ENCODE data around the gene GPC6.

GPC6 gene

GRCh38 chr13:93325303-93326233 lies 99.0 kb downstream of the GPC6 start:
- DNase-seq: no peak

DNA sequence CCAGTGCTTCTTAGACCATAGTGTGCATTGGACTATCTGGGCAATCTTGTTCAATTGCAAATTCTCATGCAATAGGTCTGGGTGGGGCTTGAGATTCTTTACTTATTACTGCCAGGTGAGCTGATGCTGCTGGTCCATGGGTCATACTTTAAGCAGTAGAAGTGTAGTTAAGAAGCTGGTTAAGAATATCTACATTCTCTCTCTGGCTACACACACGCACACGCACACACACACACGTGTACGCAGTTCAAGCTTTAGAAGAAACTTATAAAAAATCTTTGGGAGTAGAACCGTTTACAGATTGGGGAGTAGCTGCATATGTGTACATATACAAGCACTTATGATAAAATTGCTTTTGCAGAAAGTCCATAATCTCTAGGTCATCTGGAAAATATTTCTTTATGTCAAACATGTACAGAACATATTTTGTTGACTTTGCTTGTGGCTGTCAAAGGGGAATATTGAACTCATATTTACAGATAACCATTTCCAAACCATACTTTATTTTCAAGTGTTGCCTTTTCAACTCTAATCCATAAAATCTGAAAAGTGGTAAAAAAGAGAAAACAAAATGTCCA lies 99.7 kb downstream of the GPC6 start:
- no peak for DNase-seq

DNA sequence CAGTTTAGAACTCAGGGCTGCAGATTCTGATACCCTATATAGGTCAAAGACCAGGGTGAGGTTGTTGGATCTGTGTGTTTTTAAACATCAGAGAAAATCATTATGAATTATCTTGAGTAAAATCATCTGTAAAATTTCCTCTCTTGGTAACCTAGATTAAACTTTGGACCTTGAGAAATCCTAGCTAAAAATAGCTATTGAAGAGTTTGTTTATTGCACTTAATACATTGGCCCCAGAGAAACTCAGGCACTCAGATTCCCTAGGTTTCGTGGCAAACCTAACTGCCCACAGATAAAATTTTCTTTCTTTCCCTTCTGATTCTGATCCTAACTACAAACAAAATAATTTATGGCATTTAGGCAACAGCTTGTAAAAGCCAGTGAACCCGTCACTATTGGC lies 102.3 kb downstream of the GPC6 start:
- no peak for DNase-seq

- DNase-seq: no peak
Observed at GRCh38 chr13:93336728-93337127, 110.1 kb downstream of the GPC6 start.

- no peak for DNase-seq
Observed at GRCh38 chr13:93338030-93338429, 111.4 kb downstream of the GPC6 start.

- no peak for DNase-seq
Observed at GRCh38 chr13:93338906-93339305, 112.3 kb downstream of the GPC6 start.

- no peak for DNase-seq
Observed at GRCh38 chr13:93339550-93339949, 112.9 kb downstream of the GPC6 start.

- DNase-seq: no peak
Observed at GRCh38 chr13:93341517-93341916, 114.9 kb downstream of the GPC6 start.

DNA sequence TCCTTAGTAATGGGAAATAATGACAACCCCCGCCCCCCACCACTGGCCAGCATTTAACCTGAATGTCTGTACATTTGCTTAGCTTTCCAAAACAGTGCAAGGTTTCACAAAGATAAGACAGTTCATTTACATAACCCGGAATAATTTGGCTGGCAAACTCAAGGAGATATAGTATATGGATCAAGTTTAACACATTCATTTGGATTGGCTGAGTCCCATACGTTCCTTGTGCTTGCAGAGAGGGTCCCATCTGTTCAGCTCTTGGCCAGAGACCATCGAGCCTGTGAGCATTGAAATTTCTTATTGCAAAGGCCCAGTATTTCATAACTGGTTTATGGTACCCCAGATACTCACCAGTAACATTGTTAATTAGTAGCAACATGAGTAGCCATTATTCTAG lies 116.5 kb downstream of the GPC6 start:
- no peak for DNase-seq

DNA sequence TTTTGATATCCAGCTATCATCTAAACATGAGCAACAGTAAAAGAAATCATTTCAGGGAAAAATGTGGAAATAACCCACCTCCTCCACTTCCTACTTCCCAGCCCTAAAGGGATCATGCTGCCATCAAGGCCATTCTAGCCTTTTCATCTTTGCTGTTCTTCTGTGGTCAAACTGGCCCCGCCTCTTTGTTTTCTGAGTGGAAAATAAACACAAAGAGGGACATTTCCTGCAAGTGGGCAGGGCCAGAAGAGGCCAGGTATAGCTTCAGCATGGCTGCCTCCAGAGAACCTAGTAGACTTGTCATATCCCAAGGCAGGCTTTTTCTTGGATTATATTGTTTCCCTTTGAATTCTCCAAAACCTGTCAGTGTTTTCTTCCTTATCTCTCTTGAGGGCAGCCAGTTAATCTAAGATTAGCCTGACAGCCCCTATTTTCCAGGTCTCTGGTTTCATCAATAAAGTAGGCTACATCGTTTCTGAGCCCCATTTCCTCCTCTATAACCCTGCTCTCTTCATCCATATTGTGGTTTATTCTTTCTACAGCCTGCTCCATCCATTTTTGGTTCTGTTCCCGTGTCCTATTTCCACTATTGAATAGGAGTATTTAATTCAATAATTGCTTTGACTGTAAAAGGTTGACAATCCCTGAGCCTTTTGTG lies 117.6 kb downstream of the GPC6 start:
- DNase-seq: no peak

- no peak for DNase-seq
Observed at GRCh38 chr13:93345024-93345423, 118.4 kb downstream of the GPC6 start.

DNA sequence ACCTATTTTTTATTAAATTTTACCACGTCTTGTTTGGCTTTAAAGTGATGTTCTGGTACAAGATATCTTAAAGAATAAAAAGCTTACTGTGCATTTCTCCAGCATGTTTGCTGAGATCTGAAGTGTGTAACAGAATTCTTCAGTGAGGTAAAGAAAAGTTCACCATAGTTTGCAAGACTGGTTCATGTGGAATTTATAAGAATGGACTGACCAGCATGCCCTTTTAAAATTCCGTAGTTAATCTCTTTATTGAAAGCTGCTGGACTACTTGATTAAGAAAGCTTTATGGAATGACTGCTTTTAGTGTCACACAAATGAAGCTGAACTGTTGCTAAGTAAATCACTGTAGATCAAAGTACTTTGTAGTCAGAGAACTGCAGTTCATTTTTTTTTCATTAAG lies 119.2 kb downstream of the GPC6 start:
- no peak for DNase-seq

DNA sequence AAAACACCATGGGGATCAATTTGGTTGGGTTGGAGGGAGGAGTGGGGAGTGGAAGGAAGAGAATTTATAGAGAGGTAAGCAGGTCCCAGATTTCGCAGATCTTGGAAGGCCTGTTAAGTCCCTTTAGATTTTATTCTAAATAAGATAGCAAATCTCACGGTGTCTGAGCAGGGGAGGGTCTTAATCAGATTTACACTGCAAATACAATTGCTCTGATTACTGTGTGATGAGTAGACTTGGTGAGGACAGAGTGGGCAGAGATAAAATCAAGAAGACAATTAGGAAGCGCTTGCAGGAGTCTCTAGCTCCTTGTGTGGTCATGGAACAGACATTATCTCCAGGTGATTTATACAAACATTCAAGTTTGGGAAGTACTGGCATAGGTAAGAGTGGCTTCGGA lies 126.0 kb downstream of the GPC6 start:
- no peak for DNase-seq

DNA sequence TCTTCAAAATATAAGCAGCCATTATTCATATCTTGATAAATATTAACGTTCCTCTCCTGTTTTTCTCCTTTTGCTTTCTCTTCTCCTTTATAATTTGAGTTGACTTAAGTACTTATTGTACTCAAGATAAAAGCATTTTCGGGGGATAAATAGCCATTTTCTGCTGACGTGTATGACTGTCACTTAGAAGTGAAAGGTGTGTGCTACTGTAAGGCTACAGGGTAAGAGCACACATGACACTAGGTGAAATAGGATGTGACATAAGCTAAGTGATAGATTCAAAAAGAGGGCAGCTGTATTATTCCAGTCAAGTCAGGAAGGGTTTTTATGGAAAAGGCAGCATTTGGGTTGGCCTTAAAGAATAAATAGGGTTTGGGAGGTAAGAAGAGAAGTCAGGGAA lies 128.5 kb downstream of the GPC6 start:
- DNase-seq: no peak

DNA sequence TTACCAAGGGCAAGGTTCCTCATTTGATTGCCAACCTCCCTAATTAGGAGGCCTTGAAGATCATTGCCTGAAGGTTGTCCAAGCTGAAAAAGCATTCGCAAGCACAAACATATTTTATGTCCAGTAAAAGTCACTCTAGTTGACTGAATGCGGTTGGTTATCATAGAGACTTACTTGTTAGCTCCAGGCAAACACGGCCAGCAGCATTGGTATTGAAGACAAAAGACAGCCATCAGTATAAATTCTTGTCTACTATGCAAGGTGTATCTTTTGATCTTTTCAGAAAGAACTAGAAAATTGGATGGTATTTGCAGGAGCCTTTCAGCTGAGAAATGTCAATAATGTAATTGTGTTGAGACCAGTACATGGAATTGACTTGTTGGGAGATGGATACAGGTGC lies 129.9 kb downstream of the GPC6 start:
- DNase-seq: no peak

- DNase-seq: no peak
Observed at GRCh38 chr13:93360021-93360420, 133.4 kb downstream of the GPC6 start.

DNA sequence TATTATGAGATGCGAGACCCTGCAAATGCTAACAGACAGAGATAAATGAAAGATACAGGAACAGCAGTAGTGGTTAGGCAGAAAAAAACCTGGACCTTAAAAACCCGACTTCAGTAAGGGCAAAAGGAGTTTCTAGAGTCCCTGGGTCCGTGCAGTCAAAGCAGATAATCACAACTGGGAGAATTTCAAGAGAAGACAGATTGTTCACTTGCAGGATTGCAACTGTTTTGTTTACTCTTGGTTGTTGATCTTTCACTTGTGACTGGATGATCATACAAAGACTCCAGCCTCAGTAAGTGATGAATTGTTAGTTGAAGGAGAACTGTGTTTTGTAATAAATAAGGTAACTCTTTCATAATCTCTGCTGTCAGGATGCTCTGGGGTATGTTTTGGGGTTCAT lies 135.1 kb downstream of the GPC6 start:
- no peak for DNase-seq

DNA sequence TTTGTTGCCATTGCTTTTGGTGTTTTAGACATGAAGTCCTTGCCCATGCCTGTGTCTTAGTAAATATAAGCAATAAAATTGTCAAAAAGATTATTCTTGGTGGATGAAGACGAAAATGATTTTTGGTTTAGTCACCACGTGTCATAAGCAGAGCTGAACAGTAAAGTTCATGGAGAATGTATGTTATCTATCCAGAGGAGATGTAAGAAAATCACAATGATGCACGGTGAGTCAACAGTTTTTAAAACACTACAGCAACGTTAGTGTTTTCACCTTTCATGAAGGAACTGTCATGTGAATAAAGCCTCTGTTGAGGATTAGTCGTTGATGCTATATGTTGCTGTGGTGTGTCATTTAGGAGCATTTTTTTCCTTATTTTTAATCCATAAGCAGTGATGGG lies 137.6 kb downstream of the GPC6 start:
- no peak for DNase-seq

GRCh38 chr13:93368296-93368695 lies 141.7 kb downstream of the GPC6 start:
- no peak for DNase-seq

DNA sequence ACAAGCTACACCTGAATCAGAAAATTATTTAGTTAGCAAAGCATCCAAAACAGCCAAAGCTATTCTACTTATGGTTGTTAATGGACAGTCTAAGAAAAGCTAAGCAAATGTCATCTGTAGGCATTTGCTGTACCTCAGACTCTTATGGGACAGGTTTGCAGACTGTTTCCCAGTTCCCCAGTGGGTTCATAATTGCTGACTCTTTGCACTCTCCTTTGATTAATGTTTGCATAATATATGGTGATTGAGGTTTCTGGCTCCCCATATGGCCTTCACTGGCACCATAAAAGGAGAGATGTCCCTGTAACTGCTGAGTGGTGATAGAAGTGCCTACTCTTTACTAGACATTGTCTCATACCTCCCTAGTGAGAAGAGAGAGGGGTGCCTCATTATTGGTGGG lies 142.1 kb downstream of the GPC6 start:
- no peak for DNase-seq

GRCh38 chr13:93372856-93373255 lies 146.2 kb downstream of the GPC6 start:
- no peak for DNase-seq

DNA sequence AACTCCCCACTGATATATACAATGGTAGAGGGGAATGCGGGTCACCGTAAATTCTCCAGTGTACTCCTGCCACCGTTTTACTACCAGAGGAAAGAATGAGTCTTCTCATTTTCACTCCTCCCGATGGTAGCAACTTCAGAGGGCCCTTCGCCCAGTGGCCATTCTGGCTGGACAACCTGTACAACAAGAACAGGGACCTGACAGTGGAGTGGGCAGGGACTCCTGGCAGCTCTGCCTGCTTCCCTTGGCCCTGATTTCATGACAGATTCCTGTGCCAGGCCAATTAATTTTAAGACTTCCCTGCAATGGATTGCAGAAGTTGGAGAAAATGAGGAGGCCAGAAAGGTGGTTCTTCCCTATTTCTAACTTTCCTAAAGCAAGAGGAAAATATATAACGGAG lies 148.9 kb downstream of the GPC6 start:
- DNase-seq: no peak

- DNase-seq: no peak
Observed at GRCh38 chr13:93377196-93377595, 150.6 kb downstream of the GPC6 start.

DNA sequence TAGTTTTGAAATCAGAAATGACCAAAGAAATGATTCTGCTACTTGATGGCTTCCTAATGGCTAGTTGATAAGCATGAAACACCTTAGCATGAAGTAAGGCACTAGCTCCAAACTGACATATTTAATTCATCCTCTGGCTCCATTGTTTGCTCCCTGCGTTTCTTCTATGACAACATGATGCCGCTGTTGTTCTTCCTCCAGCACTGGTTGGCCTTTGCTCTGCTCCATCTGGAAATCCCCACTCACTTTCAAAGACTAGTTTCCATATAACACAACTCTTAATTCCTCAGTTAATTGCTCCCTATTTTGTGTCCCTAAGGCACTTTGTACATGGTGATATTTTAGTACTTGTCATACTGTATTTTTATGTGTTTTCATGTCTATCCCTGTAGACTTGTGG lies 151.6 kb downstream of the GPC6 start:
- no peak for DNase-seq
